KMS-11 (cell line): Measurements from ENCODE around the gene TNFAIP8L2.

Source experiments
- H2AFZ ChIP-seq: fragments of 200-600 bp; sonication (generic); 2 replicates; pipeline ENCODE4 v1.6.1; 2016; ENCODE audit warnings: antibody characterized with exemption, mixed run types, low read depth
- H3K27ac ChIP-seq: fragments of 200-600 bp; sonication (generic); 2 replicates; pipeline ENCODE4 v1.6.1; 2016; ENCODE audit warnings: mild to moderate bottlenecking, mixed run types
- H3K27me3 ChIP-seq: fragments of 200-600 bp; sonication (generic); 2 replicates; pipeline ENCODE4 v1.6.1; 2017; ENCODE audit warnings: mild to moderate bottlenecking, low read depth, mixed run types, moderate library complexity; ENCODE audit not compliant: insufficient read depth
- H3K36me3 ChIP-seq: fragments of 200-600 bp; sonication (generic); 2 replicates; pipeline ENCODE4 v1.6.1; 2017; ENCODE audit warnings: mild to moderate bottlenecking, mixed run types; ENCODE audit not compliant: insufficient read depth
- H3K4me1 ChIP-seq: fragments of 200-600 bp; sonication (generic); 2 replicates; pipeline ENCODE4 v1.6.1; 2016; ENCODE audit warnings: mild to moderate bottlenecking, low read depth, mixed run types; ENCODE audit not compliant: poor library complexity, severe bottlenecking
- H3K4me2 ChIP-seq: fragments of 200-600 bp; sonication (generic); 2 replicates; pipeline ENCODE4 v1.7.0; 2016; ENCODE audit warnings: mild to moderate bottlenecking, mixed run types
- H3K4me3 ChIP-seq: fragments of 200-600 bp; sonication (generic); IDR thresholded peaks from 2 replicates; pipeline ENCODE4 v1.6.1; 2017; ENCODE audit warnings: low read depth, low read length, mixed read lengths; ENCODE audit not compliant: insufficient read depth
- H3K79me2 ChIP-seq: fragments of 200-600 bp; sonication (generic); 2 replicates; pipeline ENCODE4 v1.6.1; 2016; ENCODE audit warnings: low read depth, mixed run types; ENCODE audit not compliant: insufficient read depth
- H3K9ac ChIP-seq: fragments of 200-600 bp; sonication (generic); 2 replicates; pipeline ENCODE4 v1.6.1; 2016; ENCODE audit warnings: mild to moderate bottlenecking, mixed run types
- H4K20me1 ChIP-seq: fragments of 200-600 bp; sonication (generic); 2 replicates; pipeline ENCODE4 v1.6.1; 2016; ENCODE audit warnings: mild to moderate bottlenecking, mixed run types; ENCODE audit not compliant: insufficient read depth
- TF ChIP-seq, protein P1 (sequence below): fragments of 200-600 bp; sonication (generic); conservative IDR thresholded peaks from 2 replicates; pipeline ENCODE4 v1.6.1; 2017; ENCODE audit warnings: low read depth, mild to moderate bottlenecking, antibody characterized with exemption, low read length, moderate library complexity, mixed read lengths

Gene TNFAIP8L2

DNA sequence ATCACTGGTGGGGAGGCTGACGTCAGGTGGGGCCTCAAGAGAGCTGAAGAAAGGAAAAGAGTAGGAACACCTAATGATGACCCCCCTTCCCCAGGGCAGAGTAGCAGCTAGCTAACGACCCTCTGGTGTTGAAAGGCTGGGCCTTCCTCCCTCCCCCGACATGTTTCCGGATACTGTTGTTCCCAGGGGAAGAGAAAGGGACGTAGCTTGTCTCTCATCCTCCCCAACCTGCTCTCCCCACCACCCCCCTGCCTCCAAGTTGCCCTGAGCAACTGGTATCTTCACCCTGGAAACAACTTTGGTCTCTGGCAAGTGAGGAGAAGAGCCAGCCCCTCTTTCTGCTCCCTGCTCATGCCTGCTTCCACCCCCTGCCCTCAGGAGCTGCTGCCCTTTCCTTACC, 12.5 kb upstream of the TNFAIP8L2 start:
- no peak overlapping the region for H3K4me2 ChIP-seq
- H3K36me3 ChIP-seq: no peaks in the 10 kb centered on the region
- no peak overlapping the region for H2AFZ ChIP-seq
- H3K27ac ChIP-seq: no peak overlapping the region
- no peaks in the 10 kb centered on the region for H3K79me2 ChIP-seq
- TF ChIP-seq, protein P1, sequence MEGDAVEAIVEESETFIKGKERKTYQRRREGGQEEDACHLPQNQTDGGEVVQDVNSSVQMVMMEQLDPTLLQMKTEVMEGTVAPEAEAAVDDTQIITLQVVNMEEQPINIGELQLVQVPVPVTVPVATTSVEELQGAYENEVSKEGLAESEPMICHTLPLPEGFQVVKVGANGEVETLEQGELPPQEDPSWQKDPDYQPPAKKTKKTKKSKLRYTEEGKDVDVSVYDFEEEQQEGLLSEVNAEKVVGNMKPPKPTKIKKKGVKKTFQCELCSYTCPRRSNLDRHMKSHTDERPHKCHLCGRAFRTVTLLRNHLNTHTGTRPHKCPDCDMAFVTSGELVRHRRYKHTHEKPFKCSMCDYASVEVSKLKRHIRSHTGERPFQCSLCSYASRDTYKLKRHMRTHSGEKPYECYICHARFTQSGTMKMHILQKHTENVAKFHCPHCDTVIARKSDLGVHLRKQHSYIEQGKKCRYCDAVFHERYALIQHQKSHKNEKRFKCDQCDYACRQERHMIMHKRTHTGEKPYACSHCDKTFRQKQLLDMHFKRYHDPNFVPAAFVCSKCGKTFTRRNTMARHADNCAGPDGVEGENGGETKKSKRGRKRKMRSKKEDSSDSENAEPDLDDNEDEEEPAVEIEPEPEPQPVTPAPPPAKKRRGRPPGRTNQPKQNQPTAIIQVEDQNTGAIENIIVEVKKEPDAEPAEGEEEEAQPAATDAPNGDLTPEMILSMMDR: no peak
- peaks cover 13% of the 10 kb centered on the region for H3K4me1 ChIP-seq
- H3K27me3 ChIP-seq: peaks cover 42% of the 10 kb centered on the region
- no peaks in the 10 kb centered on the region for H4K20me1 ChIP-seq
- no peak overlapping the region for H3K4me3 ChIP-seq
- H3K9ac ChIP-seq: no peak overlapping the region

DNA sequence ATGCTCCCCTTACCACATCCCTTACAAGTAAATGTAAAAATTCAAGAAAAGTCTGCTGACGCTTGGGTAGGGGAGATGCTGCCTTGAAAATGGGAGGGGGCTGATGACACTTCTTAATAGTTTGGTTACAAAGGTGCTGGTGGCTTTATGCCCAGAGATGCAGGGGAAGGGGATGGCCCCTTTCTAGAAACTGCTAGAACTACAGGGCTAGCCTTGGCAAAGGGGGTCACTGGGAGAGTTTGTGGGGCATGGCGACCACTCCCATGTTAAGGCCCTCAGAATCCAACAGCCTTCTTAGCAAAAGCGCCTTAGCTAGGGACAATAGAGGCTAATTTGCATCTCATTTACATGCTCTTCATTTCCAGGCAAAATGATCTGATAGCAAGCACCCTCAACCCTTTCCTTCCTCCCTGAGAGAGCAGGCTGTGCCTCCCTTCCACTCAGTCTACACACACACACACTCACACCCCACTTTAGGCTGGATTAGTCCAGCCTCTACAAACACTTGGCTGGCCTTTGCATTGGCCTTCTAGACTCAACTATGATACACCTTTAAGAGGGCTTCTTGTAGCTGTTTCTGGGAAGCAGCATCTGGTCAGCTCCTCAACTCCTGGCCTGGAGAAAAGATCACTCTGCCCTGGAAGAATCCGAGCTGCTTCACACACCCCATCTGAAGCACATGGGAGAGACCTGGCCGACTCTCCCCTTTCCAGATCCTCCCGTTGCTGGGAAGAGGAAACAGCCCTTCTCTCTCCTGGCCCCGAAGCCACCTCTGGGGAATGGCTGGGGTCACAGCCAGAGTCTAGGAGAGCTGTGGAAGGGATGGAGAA, 11.8 kb upstream of the TNFAIP8L2 start:
- Histone ChIP-seq H3K36me3 (no peaks in the 10 kb centered on the region), H3K27ac (no peak overlapping the region), H3K9ac (no peak overlapping the region), H3K4me3 (no peak overlapping the region), H3K27me3 (peaks cover 42% of the 10 kb centered on the region), H2AFZ (no peak overlapping the region), H3K4me1 (peaks cover 13% of the 10 kb centered on the region), H3K4me2 (no peak overlapping the region), H3K79me2 (no peaks in the 10 kb centered on the region), H4K20me1 (no peaks in the 10 kb centered on the region)
- TF ChIP-seq, protein P1: no peak

DNA sequence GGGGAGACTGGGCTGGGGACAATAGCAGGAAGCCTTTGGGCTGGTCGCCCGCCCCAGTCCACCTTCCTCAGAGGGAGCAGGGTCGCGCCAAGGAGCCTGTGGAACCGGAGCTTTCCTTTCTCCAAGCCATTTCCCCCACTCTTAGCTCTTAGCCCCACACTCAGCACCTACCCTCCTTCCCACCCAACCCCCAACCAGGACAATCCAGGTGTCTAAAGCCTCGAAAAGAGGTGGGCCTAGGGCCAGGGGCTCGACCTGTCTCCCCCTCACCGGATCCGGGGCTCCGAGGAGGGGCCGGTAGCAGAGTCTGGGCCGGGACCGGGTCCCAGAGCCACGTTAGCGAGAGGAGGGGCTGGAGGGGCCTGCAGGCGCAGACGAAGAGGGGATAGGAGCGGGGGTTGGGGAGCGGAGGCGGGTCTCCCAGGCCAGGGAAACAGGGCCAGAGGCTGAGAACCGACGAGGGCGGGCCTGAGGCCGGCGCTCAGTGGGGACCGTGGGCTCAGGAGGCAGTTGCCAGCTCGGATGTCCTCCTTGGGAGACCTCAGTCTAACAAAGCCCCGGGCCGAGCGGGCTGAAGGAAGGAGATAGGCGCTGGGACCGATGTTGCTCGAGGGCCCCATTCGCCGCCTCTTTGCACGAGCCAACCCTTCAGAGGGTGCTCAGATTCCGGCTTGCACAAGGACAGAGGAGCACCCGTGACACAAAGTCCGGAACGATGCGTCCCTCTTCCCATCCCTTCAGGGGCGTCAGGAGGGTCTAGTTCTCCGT, 11.0 kb upstream of the TNFAIP8L2 start:
- Histone ChIP-seq H2AFZ (peak overlapping the region; percentile 99; the same call in 1 of the 2 replicates), H3K36me3 (no peaks in the 10 kb centered on the region), H3K4me2 (peak overlapping the region; percentile 86), H3K4me1 (peaks cover 13% of the 10 kb centered on the region), H4K20me1 (no peaks in the 10 kb centered on the region), H3K4me3 (peak overlapping the region; percentile 100), H3K9ac (no peak overlapping the region), H3K27ac (no peak overlapping the region), H3K79me2 (no peaks in the 10 kb centered on the region), H3K27me3 (peaks cover 42% of the 10 kb centered on the region)
- TF ChIP-seq, protein P1: no peak

DNA sequence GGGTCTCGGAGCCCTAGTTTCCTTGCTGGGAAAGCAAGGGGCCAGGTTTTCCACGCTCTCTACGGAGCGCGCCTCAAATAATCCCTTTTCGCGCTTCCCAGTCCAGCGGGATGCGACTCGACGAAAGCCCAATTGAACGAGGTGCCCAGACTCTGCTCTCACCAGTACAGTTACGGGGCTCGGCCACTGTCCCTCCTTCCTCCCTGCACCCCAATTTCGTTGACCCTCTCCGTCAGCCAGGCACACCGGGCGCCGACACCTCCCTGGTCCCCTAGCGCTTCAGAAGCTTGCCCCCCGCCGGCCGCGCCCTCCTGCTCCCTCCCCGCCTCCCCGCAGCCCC, 10.4 kb upstream of the TNFAIP8L2 start:
- Histone ChIP-seq H3K9ac (peak overlapping the region; percentile 52), H3K27me3 (peaks cover 41% of the 10 kb centered on the region), H4K20me1 (no peaks in the 10 kb centered on the region), H2AFZ (peak overlapping the region; percentile 99), H3K36me3 (no peaks in the 10 kb centered on the region), H3K4me3 (peak overlapping the region; percentile 100), H3K79me2 (no peaks in the 10 kb centered on the region), H3K4me1 (peaks cover 13% of the 10 kb centered on the region), H3K4me2 (peak overlapping the region; percentile 86), H3K27ac (no peak overlapping the region)
- TF ChIP-seq, protein P1: no peak
